Keratinocyte (primary cell): ENCODE measurements around the gene GIPC3. TPM values are rescaled to one million over a fixed set of nuclear protein-coding genes. Genes with fewer than 3 reads are reported as not detected.

Source experiments
- DNase-seq: peaks from one replicate; pipeline ENCODE4 v3.0.0-alpha.2; 2011; ENCODE audit warnings: low read depth, missing footprints, low spot score
- FAIRE-seq: peaks from 2 replicates; lab custom pipeline; 2011; peaks lifted over from hg19 to GRCh38; lab: Jason Lieb, UNC
- H2AFZ ChIP-seq: 2 replicates; pipeline ENCODE4 v1.6.0; 2012; ENCODE audit warnings: low read length, control low read depth, inconsistent platforms; ENCODE audit not compliant: control insufficient read depth
- H3K27ac ChIP-seq: 2 replicates; pipeline ENCODE4 v1.5.1; 2011; ENCODE audit warnings: low read length; ENCODE audit not compliant: control insufficient read depth, insufficient read depth
- H3K27me3 ChIP-seq: 3 replicates; pipeline ENCODE4 v1.6.0; 2011; ENCODE audit warnings: low read length; ENCODE audit not compliant: control insufficient read depth, insufficient read depth; ENCODE audit errors: extremely low read depth
- H3K36me3 ChIP-seq, 2 experiments: 2 replicates in 1 of 2; 3 replicates in 1 of 2; pipeline ENCODE4 v1.5.1; 2011; ENCODE audit warnings: low read length in 2 of 2, mild to moderate bottlenecking in 1 of 2; ENCODE audit not compliant: control insufficient read depth in 2 of 2, insufficient read depth in 2 of 2; ENCODE audit errors: extremely low read depth in 1 of 2
- H3K4me1 ChIP-seq: 3 replicates; pipeline ENCODE4 v1.5.1; 2011; ENCODE audit warnings: low read length; ENCODE audit not compliant: control insufficient read depth, insufficient read depth; ENCODE audit errors: extremely low read depth
- H3K4me2 ChIP-seq: 3 replicates; pipeline ENCODE4 v1.6.0; 2011; ENCODE audit warnings: low read depth, low read length; ENCODE audit not compliant: control insufficient read depth, insufficient read depth; ENCODE audit errors: extremely low read depth
- H3K4me3 ChIP-seq, 3 experiments: fragments of 200-600 bp in 1 of 3; sonication (generic) in 1 of 3; 2 replicates in 2 of 3; 3 replicates in 1 of 3; pipeline ENCODE4 v1.5.1; 2011 to 2016; ENCODE audit warnings: low read length in 3 of 3, mild to moderate bottlenecking in 3 of 3, control low read depth in 2 of 3, inconsistent platforms in 1 of 3, low read depth in 1 of 3, mixed read lengths in 1 of 3, mixed run types in 1 of 3, moderate library complexity in 1 of 3; ENCODE audit not compliant: control insufficient read depth in 2 of 3, insufficient read depth in 2 of 3; ENCODE audit errors: extremely low read depth in 1 of 3
- H3K79me2 ChIP-seq: 2 replicates; pipeline ENCODE4 v1.6.0; 2012; ENCODE audit warnings: low read length; ENCODE audit not compliant: control insufficient read depth, insufficient read depth
- H3K9ac ChIP-seq: 3 replicates; pipeline ENCODE4 v1.6.0; 2011; ENCODE audit warnings: low read length; ENCODE audit not compliant: control insufficient read depth, insufficient read depth; ENCODE audit errors: extremely low read depth
- H3K9me1 ChIP-seq: 3 replicates; pipeline ENCODE4 v1.6.0; 2011; ENCODE audit warnings: low read length; ENCODE audit not compliant: control insufficient read depth, insufficient read depth; ENCODE audit errors: extremely low read depth
- H3K9me3 ChIP-seq: 2 replicates; pipeline ENCODE4 v1.5.1; 2012; ENCODE audit warnings: low read depth, low read length; ENCODE audit not compliant: control insufficient read depth
- H4K20me1 ChIP-seq: 3 replicates; pipeline ENCODE4 v1.6.0; 2011; ENCODE audit warnings: low read length; ENCODE audit not compliant: control insufficient read depth, insufficient read depth; ENCODE audit errors: extremely low read depth
- EZH2 ChIP-seq: IDR thresholded peaks from one replicate; pipeline ENCODE4 v1.6.1; 2012; ENCODE audit warnings: inconsistent platforms, mild to moderate bottlenecking, low read length, moderate library complexity
- dilution Hi-C: fragments of 300-500 bp; cut with MboI; formaldehyde crosslinking; loops from one replicate; pipeline ENCODE4 v1.7.0; 2020; ENCODE audit warnings: low sequenced_read_pairs; ENCODE audit not compliant: extremely low pct_ligation_motif_present
- polyA plus RNA-seq, 5 experiments: library from polyadenylated mRNA; depleted of rRNA in 3 of 5; stranded (reverse) in 3 of 5; stranded (forward) in 1 of 5; unstranded in 1 of 5; fragments of >200 nt; gene quantifications; 1 replicate in 1 of 5; 2 replicates in 3 of 5; 3 replicates in 1 of 5; pipeline versions ENCODE4 v1.2.1 to v1.2.3, GENCODE V29; 2011 to 2012; ENCODE audit warnings: missing spikeins in 2 of 5, low read depth in 1 of 5, low replicate concordance in 1 of 5
- TF ChIP-seq, protein P1 (sequence below), 3 experiments: IDR thresholded peaks in 1 of 3; conservative IDR thresholded peaks in 1 of 3; optimal IDR thresholded peaks in 1 of 3; 2 replicates in 2 of 3; 3 replicates in 1 of 3; pipeline versions ENCODE3 to v1.5.1; 2011; ENCODE audit warnings: low read length in 3 of 3, mild to moderate bottlenecking in 3 of 3, moderate library complexity in 2 of 3, control low read depth in 1 of 3, inconsistent platforms in 1 of 3; ENCODE audit not compliant: insufficient read depth in 2 of 3; ENCODE audit errors: extremely low read depth in 1 of 3

Gene GIPC3
- polyA plus RNA-seq, 1 donor (not counting 4 experiments of a cell fraction or from before 2014, with no cell fraction given): not detected

DNA sequence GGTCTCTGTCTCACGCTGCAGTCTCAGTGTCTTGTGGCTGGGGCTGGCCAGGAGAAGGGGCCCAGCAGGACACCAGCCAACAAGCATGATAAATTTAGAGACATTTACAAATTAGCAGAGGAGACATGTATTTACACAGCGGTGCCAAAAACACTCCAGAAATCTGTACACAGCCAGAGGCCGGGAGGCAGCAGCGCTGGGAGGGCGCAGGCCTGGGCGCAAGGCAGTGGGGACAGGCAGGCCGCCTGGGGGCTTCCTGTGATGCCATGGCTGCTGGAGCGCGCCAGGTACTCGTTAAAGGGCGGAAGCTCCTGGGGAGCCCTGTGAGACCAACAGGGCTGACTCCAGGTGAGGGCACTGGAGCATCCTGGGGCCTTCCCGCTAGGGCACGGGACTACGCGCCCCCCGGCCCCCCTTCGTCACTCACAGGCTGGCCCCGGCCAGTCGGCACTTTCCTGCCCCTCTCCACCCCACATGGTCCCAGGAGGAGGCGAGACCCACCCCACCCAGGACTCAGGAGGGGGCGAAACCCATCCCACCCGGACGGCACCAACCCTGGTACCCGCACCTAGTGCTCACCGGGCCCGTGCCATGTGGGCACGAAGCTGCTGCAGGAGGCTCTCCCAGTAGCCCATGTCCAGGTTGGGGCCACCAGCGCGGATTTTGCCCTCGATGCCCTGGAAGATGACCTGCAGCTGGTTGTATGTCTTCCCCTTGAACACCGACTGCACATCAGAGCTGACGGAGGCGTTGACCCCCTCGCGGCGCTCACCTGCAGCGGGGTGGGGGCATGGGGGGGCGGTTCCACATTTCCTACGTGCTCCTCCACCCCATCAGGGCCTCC, 28.8 kb downstream of the GIPC3 start:
- Histone ChIP-seq H3K9me3 (no peaks in the 10 kb centered on the region), H3K4me3 (no peak overlapping the region), H4K20me1 (no peaks in the 10 kb centered on the region), H3K4me2 (no peak overlapping the region), H2AFZ (no peak overlapping the region), H3K36me3 (peaks cover 9 to 11% of the 10 kb centered on the region in 2 experiments), H3K27ac (no peak overlapping the region), H3K9me1 (no peaks in the 10 kb centered on the region), H3K9ac (no peak overlapping the region), H3K79me2 (no peaks in the 10 kb centered on the region), H3K4me1 (no peaks in the 10 kb centered on the region), H3K27me3 (no peaks in the 10 kb centered on the region)
- dilution Hi-C loops: no loop called here
- TF ChIP-seq EZH2: no peak
- TF ChIP-seq, protein P1, sequence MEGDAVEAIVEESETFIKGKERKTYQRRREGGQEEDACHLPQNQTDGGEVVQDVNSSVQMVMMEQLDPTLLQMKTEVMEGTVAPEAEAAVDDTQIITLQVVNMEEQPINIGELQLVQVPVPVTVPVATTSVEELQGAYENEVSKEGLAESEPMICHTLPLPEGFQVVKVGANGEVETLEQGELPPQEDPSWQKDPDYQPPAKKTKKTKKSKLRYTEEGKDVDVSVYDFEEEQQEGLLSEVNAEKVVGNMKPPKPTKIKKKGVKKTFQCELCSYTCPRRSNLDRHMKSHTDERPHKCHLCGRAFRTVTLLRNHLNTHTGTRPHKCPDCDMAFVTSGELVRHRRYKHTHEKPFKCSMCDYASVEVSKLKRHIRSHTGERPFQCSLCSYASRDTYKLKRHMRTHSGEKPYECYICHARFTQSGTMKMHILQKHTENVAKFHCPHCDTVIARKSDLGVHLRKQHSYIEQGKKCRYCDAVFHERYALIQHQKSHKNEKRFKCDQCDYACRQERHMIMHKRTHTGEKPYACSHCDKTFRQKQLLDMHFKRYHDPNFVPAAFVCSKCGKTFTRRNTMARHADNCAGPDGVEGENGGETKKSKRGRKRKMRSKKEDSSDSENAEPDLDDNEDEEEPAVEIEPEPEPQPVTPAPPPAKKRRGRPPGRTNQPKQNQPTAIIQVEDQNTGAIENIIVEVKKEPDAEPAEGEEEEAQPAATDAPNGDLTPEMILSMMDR (optimal IDR thresholded peaks at IDR 0.05 in 1 of 3, IDR thresholded peaks at IDR 0.05 in 1 of 3, conservative IDR thresholded peaks at IDR 0.05 in 1 of 3; ENCODE audit: extremely low read depth in 1 of 3, insufficient read depth in 2 of 3, low read length in 3 of 3): no peak
- no peak for FAIRE-seq
- no peak for DNase-seq

DNA sequence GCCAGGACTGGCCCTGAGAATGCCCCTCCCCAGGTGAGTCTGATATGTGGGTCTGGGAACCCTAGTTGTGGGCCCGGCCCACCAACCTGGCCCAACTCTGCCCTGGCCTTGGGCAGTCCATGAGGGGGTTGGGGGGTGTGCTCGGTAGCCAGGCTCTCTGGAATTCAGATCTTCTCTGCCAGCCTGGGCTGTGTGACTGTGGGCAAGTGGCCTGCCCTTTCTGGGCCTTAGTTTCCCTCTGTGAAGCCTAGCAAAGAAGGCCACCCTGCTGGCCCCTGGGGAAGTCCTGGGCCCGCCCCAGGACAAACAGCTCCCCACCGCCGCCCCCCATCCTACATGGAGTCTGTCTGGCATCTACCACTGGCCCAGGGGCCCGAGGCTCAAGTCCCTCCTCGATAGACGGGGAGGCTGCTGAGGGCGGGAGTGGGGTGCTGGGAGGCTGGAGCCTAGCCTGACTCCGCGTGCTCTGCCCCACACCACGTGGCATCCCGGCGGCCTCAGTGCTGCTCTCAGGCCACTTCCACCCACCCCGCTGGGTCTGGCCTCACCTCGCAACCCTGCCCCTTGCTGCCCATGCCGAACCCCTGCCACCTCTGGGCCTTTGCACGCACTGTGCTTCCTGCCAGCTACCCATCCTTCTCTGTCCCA, 29.7 kb downstream of the GIPC3 start:
- H3K9ac ChIP-seq: no peak overlapping the region
- TF ChIP-seq, protein P1 (optimal IDR thresholded peaks at IDR 0.05 in 1 of 3, IDR thresholded peaks at IDR 0.05 in 1 of 3, conservative IDR thresholded peaks at IDR 0.05 in 1 of 3; ENCODE audit: extremely low read depth in 1 of 3, insufficient read depth in 2 of 3, low read length in 3 of 3): no peak
- no peak for TF ChIP-seq EZH2
- no peaks in the 10 kb centered on the region for H3K9me3 ChIP-seq
- no peak overlapping the region for H3K4me3 ChIP-seq
- H3K4me1 ChIP-seq: no peaks in the 10 kb centered on the region
- H4K20me1 ChIP-seq: no peaks in the 10 kb centered on the region
- H3K27me3 ChIP-seq: no peaks in the 10 kb centered on the region
- FAIRE-seq (no peak), DNase-seq (no peak)
- H3K9me1 ChIP-seq: no peaks in the 10 kb centered on the region
- no peak overlapping the region for H3K4me2 ChIP-seq
- no peaks in the 10 kb centered on the region for H3K79me2 ChIP-seq
- dilution Hi-C loops: no loop called here
- H3K36me3 ChIP-seq: peaks cover 9 to 11% of the 10 kb centered on the region in 2 experiments
- no peak overlapping the region for H3K27ac ChIP-seq
- H2AFZ ChIP-seq: no peak overlapping the region
